ENCODE results near the gene CDK14. TPM values are rescaled to one million over a fixed set of nuclear protein-coding genes. Genes with fewer than 3 reads are reported as not detected.

Gene CDK14
- 115 TPM for total RNA-seq

GRCh38 chr7:90595801-90596670, at the start of gene CDK14:
Gene CDK14, plus strand, starts transcription at chr7:90596321. Its CDS starts 307 bp downstream, at chr7:90596628.

Other genes starting within 250 kb of the CDK14 start
- 24.7 TPM for gene GTPBP10, start 249.6 kb upstream of the CDK14 start, total RNA-seq
- 54.5 TPM for gene CLDN12, start 192.9 kb upstream of the CDK14 start, total RNA-seq
- gene PTTG1IP2, start 126.7 kb upstream of the CDK14 start, total RNA-seq, result not detected

Measured in parietal lobe (tissue), 1 donor.